ENCODE results near the gene AFDN. TPM values are rescaled to one million over a fixed set of nuclear protein-coding genes. Genes with fewer than 3 reads are reported as not detected.
A peak's percentile ranks its signal among the peaks of the same experiment; 100 is the strongest.

The AFDN gene
- total RNA-seq, 2 donors from 2014 or later, result 214 to 239 TPM

- no peaks in the 10 kb centered on the region for H3K9me3 ChIP-seq (ENCODE audit: control insufficient read depth, low read length)
- H3K4me3 ChIP-seq (ENCODE audit: low read length), result no peak overlapping the region
- no peaks in the 10 kb centered on the region for H3K36me3 ChIP-seq (ENCODE audit: control insufficient read depth, insufficient read depth, low read length)
- peaks cover 2% of the 10 kb centered on the region for H3K27me3 Mint-ChIP-seq (ENCODE audit: insufficient read depth)
- H3K27me3 ChIP-seq (ENCODE audit: control insufficient read depth, insufficient read depth, low read length, poor library complexity, severe bottlenecking), result no peaks in the 10 kb centered on the region
- H3K4me3 Mint-ChIP-seq, result no peak overlapping the region
- WGBS, 2 experiments (ENCODE audit: insufficient coverage in 1 of 2, insufficient read length in 1 of 2), result 92% methylated on average over 15 to 23 of the region's 23 CpGs
- H3K36me3 Mint-ChIP-seq (ENCODE audit: low read depth), result no peaks in the 10 kb centered on the region
- no peak for TF ChIP-seq CTCF (conservative IDR thresholded peaks at IDR 0.05)
- H3K4me1 Mint-ChIP-seq, result no peaks in the 10 kb centered on the region
- H3K9me3 Mint-ChIP-seq, result no peaks in the 10 kb centered on the region
- no peak overlapping the region for H3K27ac Mint-ChIP-seq
- DNase-seq, result no peak
- H3K9ac ChIP-seq (ENCODE audit: extremely low read depth, low read length, poor library complexity, severe bottlenecking), result no peak overlapping the region
- H3K27ac ChIP-seq (ENCODE audit: low read depth, low read length), result peak overlapping the region; percentile 95
- no peaks in the 10 kb centered on the region for H3K4me1 ChIP-seq (ENCODE audit: control insufficient read depth, insufficient read depth, low read length)
Measured at GRCh38 chr6:167787896-167788562, 38.7 kb upstream of the AFDN start.

- TF ChIP-seq CTCF (conservative IDR thresholded peaks at IDR 0.05), result no peak
- Histone ChIP-seq H3K4me1 (ENCODE audit: control insufficient read depth, insufficient read depth, low read length) (no peaks in the 10 kb centered on the region), H3K36me3 (ENCODE audit: control insufficient read depth, insufficient read depth, low read length) (no peaks in the 10 kb centered on the region), H3K27ac (ENCODE audit: low read depth, low read length) (peak overlapping the region; percentile 95), H3K9ac (ENCODE audit: extremely low read depth, low read length, poor library complexity, severe bottlenecking) (no peak overlapping the region), H3K27me3 (ENCODE audit: control insufficient read depth, insufficient read depth, low read length, poor library complexity, severe bottlenecking) (no peaks in the 10 kb centered on the region), H3K4me3 (ENCODE audit: low read length) (no peak overlapping the region), H3K9me3 (ENCODE audit: control insufficient read depth, low read length) (no peaks in the 10 kb centered on the region)
- Mint-ChIP-seq H3K27ac (no peak overlapping the region), H3K36me3 (ENCODE audit: low read depth) (no peaks in the 10 kb centered on the region), H3K4me1 (no peaks in the 10 kb centered on the region), H3K9me3 (no peaks in the 10 kb centered on the region), H3K4me3 (no peak overlapping the region), H3K27me3 (ENCODE audit: insufficient read depth) (peaks cover 2% of the 10 kb centered on the region)
- no peak for DNase-seq
- WGBS, 2 experiments (ENCODE audit: insufficient coverage in 1 of 2, insufficient read length in 1 of 2), result 91 to 92% methylated on average over 1 to 2 of the region's 2 CpGs
Measured at GRCh38 chr6:167788563-167788903, 38.2 kb upstream of the AFDN start.

- WGBS, 2 experiments (ENCODE audit: insufficient coverage in 1 of 2, insufficient read length in 1 of 2), result 69 to 83% methylated on average over 2 to 6 of the region's 6 CpGs
- Mint-ChIP-seq H3K36me3 (ENCODE audit: low read depth) (no peaks in the 10 kb centered on the region), H3K27ac (no peak overlapping the region), H3K27me3 (ENCODE audit: insufficient read depth) (peaks cover 2% of the 10 kb centered on the region), H3K4me1 (no peaks in the 10 kb centered on the region), H3K9me3 (no peaks in the 10 kb centered on the region), H3K4me3 (no peak overlapping the region)
- DNase-seq, result no peak
- H3K4me3 ChIP-seq (ENCODE audit: low read length), result no peak overlapping the region
- TF ChIP-seq CTCF (conservative IDR thresholded peaks at IDR 0.05), result no peak
- no peaks in the 10 kb centered on the region for H3K4me1 ChIP-seq (ENCODE audit: control insufficient read depth, insufficient read depth, low read length)
- no peak overlapping the region for H3K27ac ChIP-seq (ENCODE audit: low read depth, low read length)
- H3K36me3 ChIP-seq (ENCODE audit: control insufficient read depth, insufficient read depth, low read length), result no peaks in the 10 kb centered on the region
- no peak overlapping the region for H3K9ac ChIP-seq (ENCODE audit: extremely low read depth, low read length, poor library complexity, severe bottlenecking)
- no peaks in the 10 kb centered on the region for H3K9me3 ChIP-seq (ENCODE audit: control insufficient read depth, low read length)
- H3K27me3 ChIP-seq (ENCODE audit: control insufficient read depth, insufficient read depth, low read length, poor library complexity, severe bottlenecking), result no peaks in the 10 kb centered on the region
Measured at GRCh38 chr6:167789358-167789757, 37.4 kb upstream of the AFDN start.

Measured in endodermal cell (in vitro differentiated cells).